ENCODE data around the gene ACOT7.

DNA sequence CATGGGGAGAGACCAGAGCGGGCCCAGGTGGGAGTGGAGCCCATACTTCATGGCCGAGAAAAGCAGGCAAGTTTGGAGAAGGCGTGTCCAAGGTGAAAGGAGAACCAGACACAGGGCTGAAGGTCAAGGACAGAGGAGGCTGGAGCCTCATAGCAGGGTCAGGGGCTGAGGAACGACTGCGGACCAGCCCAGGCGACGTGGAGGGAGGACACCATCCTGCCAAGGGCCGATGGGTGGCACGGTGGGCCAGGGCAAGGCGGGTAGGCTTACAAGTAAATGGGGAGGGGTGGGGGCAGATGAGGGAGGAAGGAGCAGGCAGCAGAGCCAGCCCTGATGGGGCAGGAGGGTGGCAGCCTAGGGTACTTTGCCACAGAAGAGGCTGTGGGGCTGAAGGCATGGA is 114.5 kb downstream of the ACOT7 start:
- TF ChIP-seq, protein P1, sequence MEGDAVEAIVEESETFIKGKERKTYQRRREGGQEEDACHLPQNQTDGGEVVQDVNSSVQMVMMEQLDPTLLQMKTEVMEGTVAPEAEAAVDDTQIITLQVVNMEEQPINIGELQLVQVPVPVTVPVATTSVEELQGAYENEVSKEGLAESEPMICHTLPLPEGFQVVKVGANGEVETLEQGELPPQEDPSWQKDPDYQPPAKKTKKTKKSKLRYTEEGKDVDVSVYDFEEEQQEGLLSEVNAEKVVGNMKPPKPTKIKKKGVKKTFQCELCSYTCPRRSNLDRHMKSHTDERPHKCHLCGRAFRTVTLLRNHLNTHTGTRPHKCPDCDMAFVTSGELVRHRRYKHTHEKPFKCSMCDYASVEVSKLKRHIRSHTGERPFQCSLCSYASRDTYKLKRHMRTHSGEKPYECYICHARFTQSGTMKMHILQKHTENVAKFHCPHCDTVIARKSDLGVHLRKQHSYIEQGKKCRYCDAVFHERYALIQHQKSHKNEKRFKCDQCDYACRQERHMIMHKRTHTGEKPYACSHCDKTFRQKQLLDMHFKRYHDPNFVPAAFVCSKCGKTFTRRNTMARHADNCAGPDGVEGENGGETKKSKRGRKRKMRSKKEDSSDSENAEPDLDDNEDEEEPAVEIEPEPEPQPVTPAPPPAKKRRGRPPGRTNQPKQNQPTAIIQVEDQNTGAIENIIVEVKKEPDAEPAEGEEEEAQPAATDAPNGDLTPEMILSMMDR (conservative IDR thresholded peaks at IDR 0.05; ENCODE audit: low read length) = no peak
- TF ChIP-seq EZH2phosphoT487 (IDR thresholded peaks at IDR 0.05; ENCODE audit: borderline replicate concordance, low read depth, low read length) = no peak

Measured in OCI-LY7 (cell line).